Gastroesophageal sphincter (tissue), 4 donors: ENCODE results near the gene LLGL2. TPM values are rescaled to one million over a fixed set of nuclear protein-coding genes. Genes with fewer than 3 reads are reported as not detected.

Source experiments
- ATAC-seq: fragments of 150-250 bp; one replicate; pipeline ENCODE4 v1.9.1; 2016; ENCODE audit warnings: mild to moderate bottlenecking, moderate library complexity
- H3K27ac ChIP-seq, 4 donors: fragments of 200-600 bp; sonication (generic) in 3 of 4; 1 replicate in 3 of 4; 2 replicates in 1 of 4; pipeline ENCODE4 v1.5.1; 2016 to 2019
- H3K27me3 ChIP-seq: fragments of 200-600 bp; sonication (generic); one replicate; pipeline ENCODE4 v1.5.1; 2019
- H3K36me3 ChIP-seq, 2 donors: fragments of 200-600 bp; sonication (generic); one replicate each; pipeline ENCODE4 v1.5.1; 2019; ENCODE audit warnings: control low read depth in 1 of 2
- H3K4me1 ChIP-seq, 3 donors: fragments of 200-600 bp; sonication (generic); 1 replicate in 2 of 3; 2 replicates in 1 of 3; pipeline ENCODE4 v1.5.1; 2016 to 2019; ENCODE audit warnings: control low read depth in 2 of 3
- H3K4me3 ChIP-seq, 2 donors: fragments of 200-600 bp; sonication (generic); one replicate each; pipeline ENCODE4 v1.5.1; 2019; ENCODE audit warnings: mild to moderate bottlenecking in 1 of 2, moderate library complexity in 1 of 2
- H3K9me3 ChIP-seq, 3 donors: fragments of 200-600 bp; sonication (generic); one replicate each; pipeline ENCODE4 v1.5.1; 2017 to 2019; ENCODE audit warnings: control low read depth in 2 of 3
- CTCF ChIP-seq, 4 experiments: fragments of 200-600 bp in 2 of 4; fragments of 450-650 bp in 2 of 4; sonication (generic) in 1 of 4; IDR thresholded peaks; one replicate each; pipeline ENCODE4 v1.5.1; 2017 to 2019; ENCODE audit warnings: antibody characterized with exemption in 4 of 4, mild to moderate bottlenecking in 2 of 4, moderate library complexity in 2 of 4
- EP300 ChIP-seq: sonication (generic); formaldehyde crosslinking; IDR thresholded peaks from one replicate; pipeline ENCODE4 v1.6.1; 2017; ENCODE audit warnings: antibody characterized with exemption, mild to moderate bottlenecking
- POLR2A ChIP-seq, 2 donors: fragments of 450-650 bp; IDR thresholded peaks; one replicate each; pipeline ENCODE4 v1.6.1; 2017; ENCODE audit warnings: antibody characterized with exemption in 2 of 2, mild to moderate bottlenecking in 2 of 2, moderate library complexity in 1 of 2
- POLR2AphosphoS5 ChIP-seq: sonication (generic); formaldehyde crosslinking; IDR thresholded peaks from one replicate; pipeline ENCODE4 v1.6.1; 2017; ENCODE audit warnings: antibody characterized with exemption
- WGBS, 2 donors: methylation state at CpG; one replicate each; pipeline ENCODE4 v1.1.5; 2018; ENCODE audit warnings: low coverage in 1 of 2; 5-methylcytosine and 5-hydroxymethylcytosine counted together
- total RNA-seq, 4 donors: library from RNA; depleted of rRNA; stranded (reverse); fragments of >200 nt; gene quantifications; one replicate each; pipeline ENCODE4 v1.1.0, GENCODE V29; 2016

Gene LLGL2
- total RNA-seq, 4 donors from 2014 or later, result 2.3 to 7.9 (median 5.8) TPM

GRCh38 chr17:75505152-75505409 is 20.4 kb upstream of the LLGL2 start:
- Histone ChIP-seq H3K4me1 (peaks cover 0 to 75% (median 10%) of the 10 kb centered on the region in 3 donors), H3K27me3 (no peaks in the 10 kb centered on the region), H3K9me3 (no peaks in the 10 kb centered on the region), H3K36me3 (peaks cover 0 to 84% of the 10 kb centered on the region in 2 donors), H3K4me3 (no peak overlapping the region), H3K27ac (peak overlapping the region in 2 of 4 donors; percentile 45 to 63)
- TF ChIP-seq EP300 (no peak), POLR2A (IDR thresholded peaks at IDR 0.05) (no peak), CTCF (IDR thresholded peaks at IDR 0.05) (no peak), POLR2AphosphoS5 (no peak)
- ATAC-seq, result no peak
- WGBS, 2 donors, result no CpG with 5 or more reads among the region's 4 CpGs

GRCh38 chr17:75505640-75506039 is 19.9 kb upstream of the LLGL2 start:
- Histone ChIP-seq H3K4me1 (peaks cover 0 to 75% (median 10%) of the 10 kb centered on the region in 3 donors), H3K4me3 (no peak overlapping the region), H3K36me3 (peaks cover 0 to 82% of the 10 kb centered on the region in 2 donors), H3K27ac (no peak overlapping the region), H3K9me3 (no peaks in the 10 kb centered on the region), H3K27me3 (no peaks in the 10 kb centered on the region)
- WGBS, 2 donors, result 100% methylated on average over 3 of the region's 15 CpGs; no CpG with 5 or more reads in 1 of the 2 donors
- no peak for TF ChIP-seq EP300
- TF ChIP-seq CTCF (IDR thresholded peaks at IDR 0.05), result no peak
- TF ChIP-seq POLR2AphosphoS5, result no peak
- TF ChIP-seq POLR2A (IDR thresholded peaks at IDR 0.05), result no peak
- no peak for ATAC-seq

- 60% methylated on average over 2 of the region's 21 CpGs; no CpG with 5 or more reads in 1 of the 2 donors for WGBS, 2 donors
- no peak overlapping the region for H3K4me3 ChIP-seq
These were observed 19.4 kb upstream of the LLGL2 start for GRCh38 chr17:75506134-75506533.

GRCh38 chr17:75506888-75507287 is 18.6 kb upstream of the LLGL2 start:
- TF ChIP-seq POLR2A (IDR thresholded peaks at IDR 0.05), result no peak
- TF ChIP-seq CTCF (IDR thresholded peaks at IDR 0.05), result no peak
- no peak for TF ChIP-seq EP300
- no peak for TF ChIP-seq POLR2AphosphoS5
- 78% methylated on average over 6 of the region's 20 CpGs; no CpG with 5 or more reads in 1 of the 2 donors for WGBS, 2 donors
- H3K36me3 ChIP-seq, result peaks cover 0 to 72% of the 10 kb centered on the region in 2 donors
- H3K27ac ChIP-seq, result peak overlapping the region in 3 of 4 donors; percentile 90 to 98 (median 90)
- no peak for ATAC-seq
- H3K4me3 ChIP-seq, result no peak overlapping the region
- H3K27me3 ChIP-seq, result no peaks in the 10 kb centered on the region
- peaks cover 0 to 75% (median 14%) of the 10 kb centered on the region in 3 donors for H3K4me1 ChIP-seq
- H3K9me3 ChIP-seq, result no peaks in the 10 kb centered on the region

More at GRCh38 chr17:75506134-75506533, 19.4 kb upstream of the LLGL2 start:
- Histone ChIP-seq H3K4me1 (peaks cover 0 to 75% (median 10%) of the 10 kb centered on the region in 3 donors), H3K36me3 (peaks cover 0 to 77% of the 10 kb centered on the region in 2 donors), H3K27me3 (no peaks in the 10 kb centered on the region), H3K27ac (peak overlapping the region in 1 of 4 donors; percentile 98), H3K9me3 (no peaks in the 10 kb centered on the region)
- TF ChIP-seq CTCF (IDR thresholded peaks at IDR 0.05) (no peak), POLR2AphosphoS5 (no peak), EP300 (no peak), POLR2A (IDR thresholded peaks at IDR 0.05) (no peak)
- ATAC-seq, result no peak
